IPS-20b (cell line): ENCODE results near the gene APOD.

ENCODE experiments used
- H3K27ac ChIP-seq: one replicate; pipeline ENCODE4 v1.5.1; 2013; ENCODE audit warnings: low read length
- H3K27me3 ChIP-seq: 2 replicates; pipeline ENCODE4 v1.6.1; 2013; ENCODE audit warnings: mild to moderate bottlenecking, low read length, inconsistent platforms; ENCODE audit not compliant: insufficient read depth
- H3K36me3 ChIP-seq: 2 replicates; pipeline ENCODE4 v1.6.1; 2013; ENCODE audit warnings: low read depth, mild to moderate bottlenecking, inconsistent platforms, low read length, moderate library complexity; ENCODE audit not compliant: insufficient read depth
- H3K4me1 ChIP-seq: 2 replicates; pipeline ENCODE4 v1.6.1; 2013; ENCODE audit warnings: mild to moderate bottlenecking, control low read depth, inconsistent platforms, low read length, moderate library complexity; ENCODE audit not compliant: insufficient read depth
- H3K4me3 ChIP-seq: 2 replicates; pipeline ENCODE4 v1.5.1; 2013; ENCODE audit warnings: mild to moderate bottlenecking, low read length, inconsistent platforms
- H3K9ac ChIP-seq: 2 replicates; pipeline ENCODE4 v1.6.1; 2013; ENCODE audit warnings: low read depth, mild to moderate bottlenecking, inconsistent platforms, low read length, moderate library complexity
- H3K9me3 ChIP-seq: 2 replicates; pipeline ENCODE4 v1.6.1; 2013; ENCODE audit warnings: mild to moderate bottlenecking, low read depth, low read length, inconsistent platforms; ENCODE audit not compliant: insufficient read depth

The APOD gene

GRCh38 chr3:195558602-195559001 lies 25.1 kb downstream of the APOD start:
- Histone ChIP-seq H3K4me1 (no peaks in the 10 kb centered on the region), H3K27ac (no peak overlapping the region), H3K9me3 (no peaks in the 10 kb centered on the region), H3K9ac (no peak overlapping the region), H3K4me3 (no peak overlapping the region), H3K36me3 (no peaks in the 10 kb centered on the region), H3K27me3 (peaks cover 6% of the 10 kb centered on the region; the same call in 1 of the 2 replicates)

- Histone ChIP-seq H3K27ac (no peak overlapping the region), H3K9ac (no peak overlapping the region), H3K9me3 (no peaks in the 10 kb centered on the region), H3K4me3 (no peak overlapping the region), H3K4me1 (no peaks in the 10 kb centered on the region), H3K27me3 (peaks cover 6% of the 10 kb centered on the region; the same call in 1 of the 2 replicates), H3K36me3 (no peaks in the 10 kb centered on the region)
Measured at GRCh38 chr3:195557322-195557721, 26.4 kb downstream of the APOD start.

DNA sequence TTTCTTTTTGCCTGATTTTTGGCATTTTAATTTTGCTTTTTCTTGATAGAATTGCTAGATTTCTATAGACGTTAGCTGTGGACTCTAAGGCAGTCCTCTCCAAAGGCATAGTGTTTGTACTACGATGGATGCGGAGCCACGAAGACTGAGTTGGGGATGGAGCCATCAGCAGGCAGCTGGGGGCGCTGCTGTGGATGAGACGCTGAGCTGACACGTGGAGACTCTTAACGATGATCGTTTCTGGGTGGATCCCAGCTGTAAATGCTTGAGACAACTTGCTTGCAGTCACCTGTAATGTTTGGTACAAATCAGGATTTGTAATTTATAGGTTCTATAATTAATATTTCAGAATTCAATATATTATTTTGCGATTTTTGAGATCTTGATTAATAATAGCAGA lies 27.4 kb downstream of the APOD start:
- H3K27me3 ChIP-seq, result peaks cover 6% of the 10 kb centered on the region; the same call in 1 of the 2 replicates
- H3K9ac ChIP-seq, result no peak overlapping the region
- H3K4me3 ChIP-seq, result no peak overlapping the region

GRCh38 chr3:195555110-195555509 lies 28.6 kb downstream of the APOD start:
- Histone ChIP-seq H3K27ac (no peak overlapping the region), H3K4me3 (no peak overlapping the region), H3K9ac (no peak overlapping the region), H3K27me3 (peaks cover 6% of the 10 kb centered on the region; the same call in 1 of the 2 replicates), H3K36me3 (no peaks in the 10 kb centered on the region), H3K4me1 (no peaks in the 10 kb centered on the region), H3K9me3 (no peaks in the 10 kb centered on the region)

More for the DNA sequence above, 27.4 kb downstream of the APOD start:
- Histone ChIP-seq H3K4me1 (no peaks in the 10 kb centered on the region), H3K36me3 (no peaks in the 10 kb centered on the region), H3K9me3 (no peaks in the 10 kb centered on the region), H3K27ac (no peak overlapping the region)

DNA sequence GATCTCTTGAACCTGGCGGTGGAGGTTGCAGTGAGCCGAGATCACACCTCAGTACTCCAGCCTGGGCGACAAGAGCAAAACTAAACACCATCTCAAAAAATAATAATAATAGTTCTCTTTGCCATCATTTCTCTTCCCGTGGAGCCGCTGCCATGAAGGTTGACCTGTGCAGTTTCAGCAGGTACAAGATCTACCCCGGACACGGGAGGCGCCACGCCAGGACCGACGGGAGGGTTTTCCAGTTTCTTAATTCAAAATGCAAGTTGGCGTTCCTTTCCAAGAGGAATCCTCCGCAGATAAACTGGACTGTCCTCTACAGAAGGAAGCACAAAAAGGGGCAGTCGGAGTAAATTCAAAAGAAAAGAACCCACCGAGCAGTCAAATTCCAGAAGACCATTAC lies 29.3 kb downstream of the APOD start:
- H3K4me1 ChIP-seq, result no peaks in the 10 kb centered on the region
- no peaks in the 10 kb centered on the region for H3K36me3 ChIP-seq
- no peak overlapping the region for H3K9ac ChIP-seq
- H3K9me3 ChIP-seq, result no peaks in the 10 kb centered on the region
- no peak overlapping the region for H3K27ac ChIP-seq
- H3K27me3 ChIP-seq, result peaks cover 6% of the 10 kb centered on the region; the same call in 1 of the 2 replicates
- H3K4me3 ChIP-seq, result no peak overlapping the region

DNA sequence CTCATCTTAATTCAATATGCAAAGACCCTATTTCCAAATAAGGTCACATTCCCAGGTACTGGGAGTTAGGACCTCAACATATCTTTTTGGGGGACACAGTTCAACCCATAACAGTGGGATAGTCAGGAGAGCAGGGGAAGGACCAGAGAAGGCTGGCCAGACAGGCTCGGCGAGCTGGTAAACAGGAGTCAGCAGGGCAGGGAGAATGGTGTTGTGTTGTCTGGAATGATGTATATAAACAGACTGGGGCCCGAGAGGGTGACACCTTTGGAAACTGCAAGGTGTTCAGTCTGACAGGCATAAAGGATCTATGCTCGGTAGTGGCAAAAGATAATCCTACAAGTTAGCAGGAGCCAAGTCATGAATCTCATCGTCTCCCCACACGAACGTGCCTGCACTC lies 30.5 kb downstream of the APOD start:
- H3K27ac ChIP-seq, result no peak overlapping the region
- no peak overlapping the region for H3K9ac ChIP-seq
- no peak overlapping the region for H3K4me3 ChIP-seq
- H3K36me3 ChIP-seq, result no peaks in the 10 kb centered on the region
- peaks cover 8% of the 10 kb centered on the region; the same call in 1 of the 2 replicates for H3K4me1 ChIP-seq
- H3K9me3 ChIP-seq, result no peaks in the 10 kb centered on the region
- H3K27me3 ChIP-seq, result peaks cover 6% of the 10 kb centered on the region; the same call in 1 of the 2 replicates

GRCh38 chr3:195551381-195551978 lies 32.3 kb downstream of the APOD start:
- H3K4me1 ChIP-seq, result peaks cover 15% of the 10 kb centered on the region
- H3K9ac ChIP-seq, result no peak overlapping the region
- H3K36me3 ChIP-seq, result no peaks in the 10 kb centered on the region
- no peak overlapping the region for H3K4me3 ChIP-seq
- H3K9me3 ChIP-seq, result no peaks in the 10 kb centered on the region
- peaks cover 6% of the 10 kb centered on the region for H3K27me3 ChIP-seq
- H3K27ac ChIP-seq, result no peak overlapping the region

DNA sequence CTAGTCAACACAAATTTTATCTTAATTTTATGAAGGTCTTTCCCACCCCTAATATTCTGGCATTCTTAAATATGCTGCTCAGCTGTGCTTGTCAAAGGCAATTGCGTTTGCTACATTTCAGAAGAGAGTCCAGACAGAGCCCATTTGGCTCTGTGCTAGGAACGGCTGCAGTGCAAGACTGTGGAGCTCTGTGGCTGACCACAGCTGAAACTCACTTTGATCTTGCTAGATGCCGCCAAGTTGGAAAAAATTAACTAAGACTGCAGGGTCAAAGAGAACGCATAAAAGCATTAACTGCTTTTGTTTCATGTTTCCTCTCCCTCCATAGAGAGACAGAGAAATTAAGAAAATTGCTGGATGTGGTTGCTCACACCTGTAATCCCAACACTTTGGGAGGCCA lies 33.0 kb downstream of the APOD start:
- Histone ChIP-seq H3K36me3 (no peaks in the 10 kb centered on the region), H3K27ac (no peak overlapping the region), H3K27me3 (peaks cover 6% of the 10 kb centered on the region), H3K9ac (no peak overlapping the region), H3K9me3 (no peaks in the 10 kb centered on the region), H3K4me1 (peaks cover 17% of the 10 kb centered on the region), H3K4me3 (no peak overlapping the region)

DNA sequence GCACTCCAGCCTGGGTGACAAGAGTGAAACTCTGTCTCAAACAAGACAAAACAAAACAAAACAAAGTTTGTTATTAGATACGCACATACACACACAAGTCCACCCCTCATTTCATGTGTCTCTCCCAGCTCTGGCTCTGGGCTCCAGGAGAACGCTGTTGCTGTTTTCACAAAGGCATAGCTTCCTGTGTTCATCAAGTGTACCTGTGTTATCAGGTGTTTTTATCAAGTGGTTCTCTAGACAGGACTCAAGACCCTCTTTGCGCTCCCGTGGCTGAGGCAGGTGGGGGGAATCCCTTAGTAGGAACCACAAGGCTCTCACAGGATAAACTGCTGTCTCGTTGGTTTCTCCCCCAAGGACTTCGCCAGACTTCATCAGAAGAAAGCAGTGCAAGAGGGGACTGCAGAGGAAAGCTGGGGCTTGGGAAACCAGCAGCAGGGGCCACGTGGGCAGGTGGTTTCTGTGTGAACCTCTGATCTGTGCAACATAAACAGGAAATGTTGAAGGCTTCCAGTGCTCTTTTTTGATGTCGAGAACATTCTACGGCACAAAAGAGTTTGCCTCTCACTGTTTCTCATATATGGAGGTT lies 33.7 kb downstream of the APOD start:
- H3K36me3 ChIP-seq, result no peaks in the 10 kb centered on the region
- H3K9me3 ChIP-seq, result no peaks in the 10 kb centered on the region
- no peak overlapping the region for H3K27ac ChIP-seq
- peaks cover 17% of the 10 kb centered on the region for H3K4me1 ChIP-seq
- no peak overlapping the region for H3K9ac ChIP-seq
- peaks cover 11% of the 10 kb centered on the region for H3K27me3 ChIP-seq
- H3K4me3 ChIP-seq, result no peak overlapping the region

- no peaks in the 10 kb centered on the region for H3K36me3 ChIP-seq
- no peak overlapping the region for H3K27ac ChIP-seq
- peak overlapping the region; percentile 39; the same call in 1 of the 2 replicates for H3K4me3 ChIP-seq
- peaks cover 17% of the 10 kb centered on the region for H3K4me1 ChIP-seq
- H3K27me3 ChIP-seq, result peaks cover 21% of the 10 kb centered on the region
- H3K9me3 ChIP-seq, result no peaks in the 10 kb centered on the region
- H3K9ac ChIP-seq, result no peak overlapping the region
Measured at GRCh38 chr3:195548987-195549386, 34.8 kb downstream of the APOD start.

DNA sequence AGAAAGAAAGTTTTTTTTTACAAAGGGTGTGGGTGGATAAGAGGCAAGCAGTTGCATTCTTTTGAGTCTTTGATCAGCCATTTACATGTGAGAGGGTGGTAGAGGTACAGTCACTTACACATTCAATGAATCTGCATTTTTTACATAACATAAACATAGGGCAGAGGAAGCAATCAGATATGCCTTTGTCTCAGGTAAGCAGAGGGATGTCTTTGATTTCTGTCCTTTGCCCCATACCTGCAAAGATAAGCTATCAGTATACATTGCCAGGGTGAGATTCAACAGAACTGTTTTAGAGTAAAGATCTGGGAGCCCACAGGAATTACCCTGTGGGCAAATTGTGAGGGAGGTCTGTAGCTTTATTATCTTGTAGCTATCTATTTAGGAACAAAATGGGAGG lies 35.2 kb downstream of the APOD start:
- H3K9ac ChIP-seq, result no peak overlapping the region
- H3K4me1 ChIP-seq, result peaks cover 17% of the 10 kb centered on the region
- peak overlapping the region; percentile 39; the same call in 1 of the 2 replicates for H3K4me3 ChIP-seq
- no peak overlapping the region for H3K27ac ChIP-seq
- peaks cover 26% of the 10 kb centered on the region for H3K27me3 ChIP-seq
- H3K36me3 ChIP-seq, result no peaks in the 10 kb centered on the region
- H3K9me3 ChIP-seq, result no peaks in the 10 kb centered on the region

GRCh38 chr3:195548006-195548405 lies 35.7 kb downstream of the APOD start:
- H3K9me3 ChIP-seq, result no peaks in the 10 kb centered on the region
- peaks cover 17% of the 10 kb centered on the region for H3K4me1 ChIP-seq
- H3K36me3 ChIP-seq, result no peaks in the 10 kb centered on the region
- H3K4me3 ChIP-seq, result peak overlapping the region; percentile 39; the same call in 1 of the 2 replicates
- peaks cover 27% of the 10 kb centered on the region for H3K27me3 ChIP-seq
- no peak overlapping the region for H3K9ac ChIP-seq
- H3K27ac ChIP-seq, result no peak overlapping the region
